IPS DF 4.7 (cell line): ENCODE results near the gene NCKAP5.

Source experiments
- DNase-seq: peaks from one replicate; pipeline ENCODE4 v3.0.0-alpha.2; 2013; ENCODE audit warnings: low spot score; ENCODE audit errors: extremely low read depth

NCKAP5 gene

DNA sequence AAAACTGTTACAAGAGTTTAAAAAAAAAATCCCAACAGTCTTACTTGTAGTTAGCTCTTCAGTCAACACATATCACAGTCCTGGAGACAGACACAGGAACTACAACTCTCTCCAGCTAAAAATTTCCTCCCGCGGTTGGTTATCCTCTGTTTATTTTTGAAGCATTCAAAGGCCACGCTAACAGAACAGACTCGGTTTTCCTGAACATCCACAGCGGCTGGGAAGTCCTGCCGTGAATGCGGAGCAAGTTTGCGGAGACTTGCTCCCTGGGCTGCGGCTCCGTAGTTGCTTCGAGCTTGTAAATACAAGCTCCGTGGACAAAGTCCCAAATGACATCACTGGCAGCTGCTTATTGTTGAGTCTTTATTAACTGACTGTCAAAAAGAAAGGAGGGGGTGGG lies at the start of gene NCKAP5:
TSS of gene NCKAP5 (minus strand) at position 292 of the 400 bp plus-strand sequence. CDS start 50,937 bp downstream, outside the sequence.
- DNase-seq: no peak

- DNase-seq: no peak
Observed at GRCh38 chr2:133609664-133610063, 41.4 kb upstream of the NCKAP5 start.

DNA sequence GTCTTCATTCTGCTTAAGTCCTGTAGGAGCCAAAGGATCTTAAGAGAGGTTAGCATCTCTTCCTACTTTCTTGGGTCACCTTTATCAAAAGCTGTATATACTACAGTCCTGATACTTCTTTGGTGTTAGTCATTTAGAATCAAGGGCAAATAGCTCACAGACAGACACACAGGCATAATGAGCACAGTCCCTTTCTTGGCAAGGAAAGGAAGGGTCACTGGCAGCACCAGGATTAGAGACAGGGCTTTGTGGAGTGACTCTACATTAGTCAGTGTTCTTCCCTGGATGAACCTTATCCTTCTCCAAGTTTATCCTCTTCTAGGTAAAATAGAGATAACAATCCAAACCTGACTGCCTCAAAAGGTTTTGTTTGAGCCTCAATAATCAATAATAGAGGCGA lies 40.0 kb upstream of the NCKAP5 start:
- DNase-seq: no peak

- DNase-seq: no peak
Observed at GRCh38 chr2:133607679-133608078, 39.4 kb upstream of the NCKAP5 start.

- DNase-seq: no peak
Observed at GRCh38 chr2:133606616-133607015, 38.4 kb upstream of the NCKAP5 start.

GRCh38 chr2:133605766-133606137 lies 37.5 kb upstream of the NCKAP5 start:
- no peak for DNase-seq

DNA sequence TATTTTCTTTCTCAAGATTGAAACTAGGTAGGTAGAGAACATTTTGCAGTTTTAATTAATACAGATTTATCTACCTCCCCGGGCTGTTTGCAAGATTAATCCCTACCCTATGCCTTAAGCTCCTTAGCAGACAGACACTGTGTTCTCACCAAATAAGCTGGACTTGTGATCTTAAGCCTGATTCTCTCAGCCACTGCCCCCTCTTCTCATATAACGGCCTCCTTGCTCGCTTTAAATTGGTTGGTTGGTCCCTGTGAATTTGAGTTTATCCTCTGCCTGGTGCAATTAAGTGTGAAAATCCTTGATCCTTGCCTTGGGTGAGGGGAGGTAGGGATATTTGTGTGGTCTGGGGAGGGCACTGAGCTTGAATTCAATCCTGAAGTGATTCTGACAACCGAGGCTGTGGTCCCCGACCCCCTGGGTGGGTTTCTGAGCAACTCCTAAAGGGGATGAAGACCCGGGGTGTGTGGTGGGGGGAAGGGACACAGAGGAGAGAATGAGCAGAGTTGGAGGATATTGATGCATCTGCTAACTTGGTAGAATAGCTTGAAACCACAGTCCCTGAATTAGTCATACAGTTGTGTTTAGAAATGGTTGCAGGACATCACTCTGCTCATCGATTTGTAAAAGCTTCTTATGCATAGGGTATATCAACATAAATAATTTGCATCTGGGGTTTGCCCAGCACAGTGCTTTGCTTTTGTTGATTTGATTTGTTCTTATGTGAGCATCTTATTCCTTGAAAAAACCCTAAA lies 36.9 kb upstream of the NCKAP5 start:
- DNase-seq: no peak

DNA sequence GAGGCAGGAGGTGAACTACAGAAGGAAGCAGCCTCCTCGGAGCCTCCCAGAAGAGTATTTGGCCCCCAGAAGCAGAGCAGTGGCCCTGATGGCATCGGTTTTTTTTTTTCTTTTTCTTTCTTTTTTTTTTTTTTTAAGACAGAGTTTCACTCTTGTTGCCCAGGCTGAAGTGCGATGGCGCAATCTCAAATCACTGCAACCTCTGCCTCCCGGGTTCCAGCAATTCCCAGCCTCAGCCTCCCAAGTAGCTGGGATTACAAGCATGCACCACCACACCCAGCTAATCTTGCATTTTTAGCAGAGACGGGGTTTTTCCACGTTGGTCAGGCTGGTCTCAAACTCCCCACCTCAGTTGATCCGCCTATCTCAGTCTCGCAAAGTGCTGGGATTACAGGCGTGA lies 34.8 kb upstream of the NCKAP5 start:
- DNase-seq: no peak

DNA sequence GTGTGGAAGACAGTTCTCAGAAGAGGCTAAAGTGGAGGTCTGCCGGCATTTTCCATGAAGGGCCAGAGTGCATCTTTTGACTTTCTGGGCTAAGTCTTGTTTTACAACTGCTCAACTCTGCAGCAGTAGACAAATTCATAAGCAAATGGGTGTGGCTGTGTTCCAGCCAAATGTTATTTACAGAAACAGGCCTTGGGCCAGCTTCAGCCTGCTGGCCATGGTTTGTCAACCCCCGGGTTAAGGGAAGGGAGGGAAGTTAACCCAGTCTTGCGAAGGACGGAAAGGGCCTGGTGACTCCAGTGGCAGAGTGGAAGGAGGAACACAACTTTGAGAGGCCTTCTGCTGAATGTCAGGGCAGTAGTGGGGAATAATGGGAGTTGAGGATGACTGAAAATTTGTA lies 34.3 kb upstream of the NCKAP5 start:
- no peak for DNase-seq

GRCh38 chr2:133600266-133600928 lies 32.1 kb upstream of the NCKAP5 start:
- DNase-seq: no peak

DNA sequence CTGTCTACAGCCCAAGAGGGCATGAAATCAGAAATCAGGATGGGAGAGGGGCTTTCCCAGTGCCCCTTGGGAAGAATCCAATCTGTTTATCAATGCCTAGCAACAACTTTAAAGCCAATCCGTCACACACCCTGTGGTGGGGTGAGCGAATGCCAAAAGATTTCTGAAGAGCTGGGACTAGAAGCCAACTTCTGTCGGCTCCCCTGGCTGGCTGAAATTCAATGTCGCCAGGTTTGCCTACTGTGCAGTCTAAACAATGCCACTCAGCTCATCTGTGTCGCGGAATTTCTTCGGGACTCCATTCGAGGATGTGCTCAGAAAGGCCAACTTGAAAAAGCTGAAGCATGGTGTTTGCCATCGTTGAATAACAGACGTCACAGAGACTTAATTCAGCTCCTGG lies 31.5 kb upstream of the NCKAP5 start:
- DNase-seq: no peak

GRCh38 chr2:133599211-133599803 lies 31.0 kb upstream of the NCKAP5 start:
- DNase-seq: no peak

DNA sequence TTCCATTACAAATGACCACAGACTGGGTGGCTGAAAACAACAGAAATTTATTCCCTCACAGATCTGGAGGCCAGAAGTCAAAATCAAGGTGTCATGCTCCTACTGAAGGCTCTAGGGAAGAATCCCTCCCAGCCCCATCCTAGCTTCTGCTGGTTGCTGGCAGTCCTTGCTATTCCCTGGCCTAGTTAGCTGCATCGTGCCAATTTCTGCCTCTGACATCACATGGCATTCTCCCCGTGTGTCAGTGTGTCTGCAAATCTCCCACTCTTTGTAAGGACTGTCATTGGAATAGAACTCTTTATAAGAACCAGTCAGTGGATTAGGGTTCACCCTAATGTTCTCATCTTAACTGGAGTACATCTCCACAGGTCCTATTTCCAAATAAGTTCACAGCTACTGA lies 30.5 kb upstream of the NCKAP5 start:
- no peak for DNase-seq

DNA sequence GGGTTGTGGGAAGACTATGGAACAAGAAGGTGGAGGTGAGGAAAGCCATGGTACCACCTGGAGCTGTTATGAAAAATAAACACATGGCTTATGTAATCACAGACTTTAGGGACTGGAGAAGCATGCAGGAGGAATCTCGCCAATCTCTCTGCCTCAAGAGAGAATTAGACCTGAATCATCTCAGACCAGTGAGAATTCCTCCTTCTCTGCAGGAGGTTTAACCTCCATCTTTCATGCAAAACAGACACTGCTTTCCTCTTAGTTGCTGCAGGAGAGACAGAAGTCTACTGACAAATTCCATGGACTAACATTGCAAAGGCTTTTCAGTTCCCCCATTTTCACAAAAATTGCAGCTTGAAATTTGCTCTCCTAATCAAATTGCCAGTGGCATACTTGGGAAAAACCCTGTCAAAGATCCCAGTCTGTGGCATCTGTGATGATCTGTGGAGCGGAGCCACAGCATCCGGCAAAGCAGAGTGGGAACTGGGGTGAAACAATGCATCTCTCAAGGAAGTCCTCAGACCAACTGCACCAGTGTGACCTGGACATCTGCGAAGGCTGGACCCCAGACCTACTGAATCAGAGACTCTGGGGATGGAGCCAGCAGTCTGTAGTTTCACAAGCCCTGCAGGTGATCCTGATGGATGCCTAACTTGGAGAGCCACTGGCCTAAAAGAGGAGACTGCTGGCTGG lies 28.6 kb upstream of the NCKAP5 start:
- DNase-seq: no peak

GRCh38 chr2:133591164-133591563 lies 22.9 kb upstream of the NCKAP5 start:
- no peak for DNase-seq

DNA sequence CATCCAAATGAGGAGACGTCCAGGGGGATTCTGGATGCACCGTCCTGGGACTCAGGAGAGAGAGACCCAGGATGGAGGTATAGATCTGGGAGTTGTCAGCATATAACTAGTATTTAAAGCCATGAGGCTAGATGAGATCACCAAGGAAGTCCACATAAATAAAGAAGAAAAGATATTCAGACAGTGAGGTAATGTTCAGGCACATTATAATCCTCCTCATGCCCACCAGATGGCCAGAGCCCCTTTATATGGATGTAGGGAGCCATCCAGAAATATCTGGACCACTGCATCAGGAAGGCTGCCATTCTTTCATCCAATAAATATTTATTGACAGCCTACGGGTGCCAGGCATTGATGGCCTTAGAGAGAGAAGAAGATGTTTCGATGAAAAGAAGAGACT lies 21.2 kb upstream of the NCKAP5 start:
- DNase-seq: no peak

DNA sequence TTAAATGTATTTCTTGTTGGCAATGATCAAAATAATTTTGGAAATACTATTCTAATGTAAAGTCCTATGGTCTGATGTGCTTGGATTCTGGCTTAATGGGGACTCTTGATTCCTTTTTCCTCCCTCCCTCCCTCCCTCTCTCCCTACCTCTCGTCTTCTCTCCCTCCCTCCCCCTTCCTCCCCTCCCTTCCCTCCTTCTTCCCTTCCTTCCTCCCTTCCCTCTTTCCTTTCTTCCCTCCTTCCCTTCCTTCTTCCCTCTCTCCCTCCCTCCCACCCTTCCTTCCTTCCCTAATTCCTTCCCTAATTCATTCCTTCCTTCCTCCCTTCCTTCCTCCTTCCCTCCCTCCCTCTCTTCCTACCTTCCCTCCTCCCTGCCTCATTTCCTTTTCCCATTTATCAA lies 19.9 kb upstream of the NCKAP5 start:
- DNase-seq: no peak

DNA sequence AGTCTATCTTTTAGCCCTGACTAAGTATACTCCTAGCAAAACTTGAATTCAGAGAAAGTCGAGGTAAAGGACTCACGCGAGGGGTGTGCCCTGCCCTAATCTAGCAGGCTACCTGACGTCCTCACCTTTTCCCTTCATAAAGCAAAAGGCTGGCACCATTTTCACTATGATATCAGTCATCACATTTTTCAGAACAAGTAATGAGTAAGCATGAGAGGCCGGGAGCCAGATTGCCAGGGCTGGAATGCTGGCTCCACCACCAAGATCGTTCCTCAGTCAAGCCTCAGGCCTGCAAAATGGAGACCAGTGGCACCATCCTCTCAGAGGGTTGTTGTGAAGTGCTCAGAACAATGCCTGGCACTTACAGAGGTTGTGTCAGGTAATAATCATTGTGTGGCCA lies 18.7 kb upstream of the NCKAP5 start:
- no peak for DNase-seq

DNA sequence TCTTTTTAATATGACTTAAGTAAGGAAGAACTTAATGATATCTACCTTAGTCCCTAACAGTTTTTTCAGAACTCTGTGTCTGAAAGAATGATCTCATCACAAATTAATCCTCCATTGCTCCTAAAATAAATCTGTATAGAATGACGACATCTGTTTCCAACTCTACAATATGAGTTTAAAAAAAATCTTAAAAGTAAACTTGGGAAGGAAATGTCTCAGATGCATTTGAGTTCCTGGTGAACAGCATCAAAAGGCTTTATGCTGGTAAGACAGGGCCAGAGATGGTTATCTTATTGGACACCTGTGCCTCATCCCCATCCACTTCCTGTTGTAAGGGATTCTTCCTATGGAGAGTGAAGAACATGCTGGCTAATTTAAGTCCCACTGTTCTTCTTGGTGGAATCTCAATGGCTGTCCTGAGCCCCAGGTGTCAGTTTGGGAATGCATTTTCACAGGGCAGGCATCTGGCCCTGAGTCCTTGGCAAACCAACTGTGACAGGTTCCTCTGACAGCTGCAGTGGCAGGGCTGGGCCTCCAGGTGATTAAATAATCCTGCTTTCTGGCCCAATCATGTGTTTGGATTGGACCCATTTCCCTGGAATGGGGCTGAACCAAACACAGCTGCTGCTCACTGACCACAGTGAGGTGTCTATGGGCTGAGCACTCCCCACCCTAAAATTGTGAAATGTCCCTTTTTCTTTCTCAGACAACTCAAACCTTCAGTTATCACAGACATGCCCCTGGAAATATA lies 12.9 kb upstream of the NCKAP5 start:
- no peak for DNase-seq

GRCh38 chr2:133579274-133579673 lies 11.0 kb upstream of the NCKAP5 start:
- DNase-seq: no peak

GRCh38 chr2:133576714-133577113 lies 8.5 kb upstream of the NCKAP5 start:
- no peak for DNase-seq
